Loucy (cell line): Measurements from ENCODE around the gene WARS2.

ENCODE experiments used
- EZH2phosphoT487 ChIP-seq: fragments of 200-600 bp; IDR thresholded peaks from 2 replicates; pipeline ENCODE4 v1.6.1; 2018; ENCODE audit warnings: antibody characterized with exemption, mild to moderate bottlenecking, moderate library complexity, borderline replicate concordance
- TF ChIP-seq, protein P1 (sequence below): fragments of 200-600 bp; sonication (generic); conservative IDR thresholded peaks from 2 replicates; pipeline ENCODE4 v1.5.1; 2014; ENCODE audit warnings: mild to moderate bottlenecking, antibody characterized with exemption, low read length

- TF ChIP-seq EZH2phosphoT487, result no peak
- TF ChIP-seq, protein P1, sequence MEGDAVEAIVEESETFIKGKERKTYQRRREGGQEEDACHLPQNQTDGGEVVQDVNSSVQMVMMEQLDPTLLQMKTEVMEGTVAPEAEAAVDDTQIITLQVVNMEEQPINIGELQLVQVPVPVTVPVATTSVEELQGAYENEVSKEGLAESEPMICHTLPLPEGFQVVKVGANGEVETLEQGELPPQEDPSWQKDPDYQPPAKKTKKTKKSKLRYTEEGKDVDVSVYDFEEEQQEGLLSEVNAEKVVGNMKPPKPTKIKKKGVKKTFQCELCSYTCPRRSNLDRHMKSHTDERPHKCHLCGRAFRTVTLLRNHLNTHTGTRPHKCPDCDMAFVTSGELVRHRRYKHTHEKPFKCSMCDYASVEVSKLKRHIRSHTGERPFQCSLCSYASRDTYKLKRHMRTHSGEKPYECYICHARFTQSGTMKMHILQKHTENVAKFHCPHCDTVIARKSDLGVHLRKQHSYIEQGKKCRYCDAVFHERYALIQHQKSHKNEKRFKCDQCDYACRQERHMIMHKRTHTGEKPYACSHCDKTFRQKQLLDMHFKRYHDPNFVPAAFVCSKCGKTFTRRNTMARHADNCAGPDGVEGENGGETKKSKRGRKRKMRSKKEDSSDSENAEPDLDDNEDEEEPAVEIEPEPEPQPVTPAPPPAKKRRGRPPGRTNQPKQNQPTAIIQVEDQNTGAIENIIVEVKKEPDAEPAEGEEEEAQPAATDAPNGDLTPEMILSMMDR, result no peak
Observed at GRCh38 chr1:119136401-119136800, 4.1 kb downstream of the WARS2 start.
